ENCODE data around the gene DOCK1. TPM values are rescaled to one million over a fixed set of nuclear protein-coding genes. Genes with fewer than 3 reads are reported as not detected.

Gene DOCK1
- total and polyA plus RNA-seq, 2 donors from 2014 or later = 15.8 to 81.7 TPM

- H3K4me3 ChIP-seq (ENCODE audit: low read length in 3 of 3) = no peak overlapping the region
- H3K36me3 ChIP-seq (ENCODE audit: control insufficient read depth in 2 of 3, insufficient read depth in 3 of 3, low read length in 3 of 3) = no peaks in the 10 kb centered on the region
- no peak overlapping the region for H3K9ac ChIP-seq (ENCODE audit: low read length in 3 of 3)
- H3K9me3 ChIP-seq (ENCODE audit: control insufficient read depth in 2 of 3, insufficient read depth in 1 of 3, low read length in 3 of 3) = no peaks in the 10 kb centered on the region
- no peaks in the 10 kb centered on the region for H3K4me1 ChIP-seq (ENCODE audit: control insufficient read depth in 2 of 3, insufficient read depth in 2 of 3, low read depth in 1 of 3, low read length in 3 of 3)
- intact Hi-C loops (cut with DNase I) = no loop called here
- no peaks in the 10 kb centered on the region for H3K27me3 ChIP-seq (ENCODE audit: control insufficient read depth, insufficient read depth, low read length)
- H3K27ac ChIP-seq (ENCODE audit: low read depth in 2 of 2, low read length in 2 of 2) = no peak overlapping the region
- TF ChIP-seq, protein P1, sequence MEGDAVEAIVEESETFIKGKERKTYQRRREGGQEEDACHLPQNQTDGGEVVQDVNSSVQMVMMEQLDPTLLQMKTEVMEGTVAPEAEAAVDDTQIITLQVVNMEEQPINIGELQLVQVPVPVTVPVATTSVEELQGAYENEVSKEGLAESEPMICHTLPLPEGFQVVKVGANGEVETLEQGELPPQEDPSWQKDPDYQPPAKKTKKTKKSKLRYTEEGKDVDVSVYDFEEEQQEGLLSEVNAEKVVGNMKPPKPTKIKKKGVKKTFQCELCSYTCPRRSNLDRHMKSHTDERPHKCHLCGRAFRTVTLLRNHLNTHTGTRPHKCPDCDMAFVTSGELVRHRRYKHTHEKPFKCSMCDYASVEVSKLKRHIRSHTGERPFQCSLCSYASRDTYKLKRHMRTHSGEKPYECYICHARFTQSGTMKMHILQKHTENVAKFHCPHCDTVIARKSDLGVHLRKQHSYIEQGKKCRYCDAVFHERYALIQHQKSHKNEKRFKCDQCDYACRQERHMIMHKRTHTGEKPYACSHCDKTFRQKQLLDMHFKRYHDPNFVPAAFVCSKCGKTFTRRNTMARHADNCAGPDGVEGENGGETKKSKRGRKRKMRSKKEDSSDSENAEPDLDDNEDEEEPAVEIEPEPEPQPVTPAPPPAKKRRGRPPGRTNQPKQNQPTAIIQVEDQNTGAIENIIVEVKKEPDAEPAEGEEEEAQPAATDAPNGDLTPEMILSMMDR (IDR thresholded peaks at IDR 0.05; ENCODE audit: borderline replicate concordance, extremely low read depth, insufficient read depth) = no peak
- FAIRE-seq (no peak), DNase-seq (no peak)
These were observed 362.2 kb downstream of the DOCK1 start for GRCh38 chr10:127267442-127267841.

DNA sequence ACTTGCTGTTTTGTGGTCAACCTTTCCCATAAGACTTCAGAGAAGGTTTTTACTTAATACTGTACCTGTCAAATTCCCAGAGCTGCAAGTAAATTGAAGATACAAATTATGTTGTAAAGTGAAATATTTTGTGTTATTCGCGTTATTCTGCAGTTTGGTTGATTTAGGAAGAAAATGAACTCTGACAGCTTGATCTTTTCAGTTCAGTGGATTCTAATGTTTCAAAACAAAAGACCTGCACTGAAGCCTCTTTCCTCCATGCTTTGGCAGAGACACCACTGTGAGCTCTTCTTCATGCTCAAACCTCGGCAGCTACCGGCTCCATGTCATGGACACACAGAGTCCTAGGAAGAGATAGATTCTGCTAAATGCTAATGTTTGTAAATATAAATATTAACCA lies 366.8 kb downstream of the DOCK1 start:
- no peaks in the 10 kb centered on the region for H3K4me1 ChIP-seq (ENCODE audit: control insufficient read depth in 2 of 3, insufficient read depth in 2 of 3, low read depth in 1 of 3, low read length in 3 of 3)
- DNase-seq (no peak), FAIRE-seq (no peak)
- no peak overlapping the region for H3K27ac ChIP-seq (ENCODE audit: low read depth in 2 of 2, low read length in 2 of 2)
- no peak overlapping the region for H3K9ac ChIP-seq (ENCODE audit: low read length in 3 of 3)
- TF ChIP-seq, protein P1 (IDR thresholded peaks at IDR 0.05; ENCODE audit: borderline replicate concordance, extremely low read depth, insufficient read depth) = no peak
- H3K4me3 ChIP-seq (ENCODE audit: low read length in 3 of 3) = no peak overlapping the region
- no peaks in the 10 kb centered on the region for H3K9me3 ChIP-seq (ENCODE audit: control insufficient read depth in 2 of 3, insufficient read depth in 1 of 3, low read length in 3 of 3)
- intact Hi-C loops (cut with DNase I) = no loop called here
- H3K27me3 ChIP-seq (ENCODE audit: control insufficient read depth, insufficient read depth, low read length) = no peaks in the 10 kb centered on the region
- no peaks in the 10 kb centered on the region for H3K36me3 ChIP-seq (ENCODE audit: control insufficient read depth in 2 of 3, insufficient read depth in 3 of 3, low read length in 3 of 3)

- Histone ChIP-seq H3K27me3 (ENCODE audit: control insufficient read depth, insufficient read depth, low read length) (no peaks in the 10 kb centered on the region), H3K9ac (ENCODE audit: low read length in 3 of 3) (no peak overlapping the region), H3K4me3 (ENCODE audit: low read length in 3 of 3) (no peak overlapping the region), H3K9me3 (ENCODE audit: control insufficient read depth in 2 of 3, insufficient read depth in 1 of 3, low read length in 3 of 3) (no peaks in the 10 kb centered on the region), H3K4me1 (ENCODE audit: control insufficient read depth in 2 of 3, insufficient read depth in 2 of 3, low read depth in 1 of 3, low read length in 3 of 3) (peaks cover 0 to 7% (median 0%) of the 10 kb centered on the region in 3 donors), H3K36me3 (ENCODE audit: control insufficient read depth in 2 of 3, insufficient read depth in 3 of 3, low read length in 3 of 3) (no peaks in the 10 kb centered on the region), H3K27ac (ENCODE audit: low read depth in 2 of 2, low read length in 2 of 2) (no peak overlapping the region)
- no peak for FAIRE-seq
- intact Hi-C loops (cut with DNase I) = no loop called here
- TF ChIP-seq, protein P1 (IDR thresholded peaks at IDR 0.05; ENCODE audit: borderline replicate concordance, extremely low read depth, insufficient read depth) = no peak
- DNase-seq = no peak
These were observed 370.0 kb downstream of the DOCK1 start for GRCh38 chr10:127275272-127275671.
